ENCODE results near the gene MEOX2.

Gene MEOX2

GRCh38 chr7:15681186-15681585 lies 5.3 kb downstream of the MEOX2 start:
- no peak for DNase-seq (ENCODE audit: low spot score)

GRCh38 chr7:15680446-15680845 lies 6.0 kb downstream of the MEOX2 start:
- DNase-seq (ENCODE audit: low spot score), result no peak

- DNase-seq (ENCODE audit: low spot score), result no peak
These were observed 7.2 kb downstream of the MEOX2 start for GRCh38 chr7:15679306-15679705.

GRCh38 chr7:15678653-15679052 lies 7.8 kb downstream of the MEOX2 start:
- DNase-seq (ENCODE audit: low spot score), result no peak

GRCh38 chr7:15675379-15675778 lies 11.1 kb downstream of the MEOX2 start:
- no peak for DNase-seq (ENCODE audit: low spot score)

- no peak for DNase-seq (ENCODE audit: low spot score)
These were observed 11.9 kb downstream of the MEOX2 start for GRCh38 chr7:15674586-15674985.

- DNase-seq (ENCODE audit: low spot score), result no peak
These were observed 16.9 kb downstream of the MEOX2 start for GRCh38 chr7:15669443-15670090.

GRCh38 chr7:15667991-15668390 lies 18.5 kb downstream of the MEOX2 start:
- no peak for DNase-seq (ENCODE audit: low spot score)

- DNase-seq (ENCODE audit: low spot score), result no peak
These were observed 24.0 kb downstream of the MEOX2 start for GRCh38 chr7:15662451-15662850.

- no peak for DNase-seq (ENCODE audit: low spot score)
These were observed 28.2 kb downstream of the MEOX2 start for GRCh38 chr7:15658247-15658646.

GRCh38 chr7:15652776-15653290 lies 33.6 kb downstream of the MEOX2 start:
- DNase-seq (ENCODE audit: low spot score), result no peak

GRCh38 chr7:15651693-15652092 lies 34.8 kb downstream of the MEOX2 start:
- no peak for DNase-seq (ENCODE audit: low spot score)

GRCh38 chr7:15650787-15651186 lies 35.7 kb downstream of the MEOX2 start:
- DNase-seq (ENCODE audit: low spot score), result no peak

- DNase-seq (ENCODE audit: low spot score), result no peak
These were observed 38.0 kb downstream of the MEOX2 start for GRCh38 chr7:15648461-15648961.

GRCh38 chr7:15647309-15647708 lies 39.2 kb downstream of the MEOX2 start:
- DNase-seq (ENCODE audit: low spot score), result no peak

GRCh38 chr7:15643000-15643705 lies 43.3 kb downstream of the MEOX2 start:
- no peak for DNase-seq (ENCODE audit: low spot score)

GRCh38 chr7:15628876-15629275 lies 57.6 kb downstream of the MEOX2 start:
- no peak for DNase-seq (ENCODE audit: low spot score)

- DNase-seq (ENCODE audit: low spot score), result no peak
These were observed 60.4 kb downstream of the MEOX2 start for GRCh38 chr7:15626041-15626440.

GRCh38 chr7:15625466-15625865 lies 61.0 kb downstream of the MEOX2 start:
- DNase-seq (ENCODE audit: low spot score), result no peak

GRCh38 chr7:15621468-15621867 lies 65.0 kb downstream of the MEOX2 start:
- no peak for DNase-seq (ENCODE audit: low spot score)

- no peak for DNase-seq (ENCODE audit: low spot score)
These were observed 65.8 kb downstream of the MEOX2 start for GRCh38 chr7:15620491-15621185.

- DNase-seq (ENCODE audit: low spot score), result no peak
These were observed 68.2 kb downstream of the MEOX2 start for GRCh38 chr7:15618275-15618674.

- no peak for DNase-seq (ENCODE audit: low spot score)
These were observed 74.3 kb downstream of the MEOX2 start for GRCh38 chr7:15612205-15612604.

All from hematopoietic multipotent progenitor cell treated with erythropoietin and hydrocortisone succinate and interleukin-3 and kit ligand, for 17 days (in vitro differentiated cells).